DMS153 (cell line): Measurements from ENCODE around the gene TMOD3.
"Not testable (repeated sequence)": the region's sequence is repeated elsewhere in the genome, so short reads cannot be mapped to it uniquely, and the experiment has no call there.

Source experiments
- DNase-seq: peaks from one replicate; lab custom pipeline; 2025; lab: John Stamatoyannopoulos, UW

The TMOD3 gene

DNA sequence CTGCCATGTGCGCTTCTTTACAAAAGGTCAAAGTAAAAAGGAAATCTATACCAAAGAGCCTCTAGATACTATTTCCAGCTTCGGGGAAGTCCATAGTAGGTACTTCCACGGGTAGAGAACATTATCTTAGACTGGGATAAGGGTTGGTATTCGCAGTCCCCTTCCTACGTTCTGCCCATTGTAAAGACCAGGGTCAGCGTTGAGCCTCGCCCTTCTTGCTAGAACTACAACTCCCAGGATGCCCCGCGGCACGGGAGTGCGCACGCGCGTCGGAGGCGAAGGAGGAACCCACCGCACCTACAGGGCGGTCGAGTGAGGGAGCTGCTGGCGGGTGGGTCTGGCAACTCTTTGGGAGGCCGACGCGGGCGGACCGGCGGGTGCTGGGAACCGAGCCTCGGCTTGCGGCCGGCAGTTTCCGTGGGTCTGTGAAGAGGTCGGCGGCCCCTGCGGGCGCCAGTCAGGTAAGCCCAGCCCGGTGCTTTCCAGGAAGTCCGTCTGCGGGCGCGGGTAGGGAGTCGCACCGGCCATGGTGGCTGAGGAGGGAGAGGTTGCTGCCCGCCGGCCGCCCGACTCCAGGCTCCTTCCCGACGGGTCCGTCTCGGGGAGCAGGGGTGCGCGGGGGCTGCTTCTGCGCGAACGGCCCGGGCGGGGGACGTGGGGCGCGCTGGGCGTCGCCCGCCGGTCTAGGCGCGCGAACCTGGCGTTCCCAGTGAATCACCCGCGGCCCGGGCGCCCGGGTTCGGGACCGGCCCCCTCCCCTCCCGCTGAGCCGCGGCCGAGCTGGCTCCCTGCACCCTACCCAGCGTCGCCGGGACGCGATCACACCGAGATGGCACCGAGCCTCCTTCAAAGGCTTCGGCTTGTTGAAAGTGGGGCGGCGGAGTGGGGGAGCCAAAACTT is at the start of gene TMOD3:
TMOD3 (plus strand) TSS at position 278 of the 900 bp plus-strand sequence. CDS start 33,232 bp downstream, outside the sequence.
- peak; percentile 20 for DNase-seq

DNA sequence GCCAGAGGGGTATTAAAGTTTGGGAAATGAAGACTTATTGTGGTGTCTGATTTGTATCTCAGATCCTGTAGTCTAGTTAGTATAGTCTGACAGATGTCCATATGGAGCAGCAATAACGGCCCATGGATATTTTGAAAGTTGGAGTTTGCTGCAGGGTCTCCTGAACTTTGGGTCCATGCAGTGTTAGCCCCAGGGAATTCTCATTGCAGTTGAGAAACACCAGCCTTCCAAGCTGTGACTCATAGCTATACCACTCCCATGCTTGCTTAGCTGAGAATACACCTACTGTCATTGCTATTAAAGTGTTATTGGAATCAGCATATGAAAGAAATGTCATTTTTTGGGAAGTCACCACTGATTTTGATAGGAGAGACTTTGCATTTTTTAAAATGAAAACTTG is 48.8 kb upstream of the TMOD3 start:
- no peak for DNase-seq

DNA sequence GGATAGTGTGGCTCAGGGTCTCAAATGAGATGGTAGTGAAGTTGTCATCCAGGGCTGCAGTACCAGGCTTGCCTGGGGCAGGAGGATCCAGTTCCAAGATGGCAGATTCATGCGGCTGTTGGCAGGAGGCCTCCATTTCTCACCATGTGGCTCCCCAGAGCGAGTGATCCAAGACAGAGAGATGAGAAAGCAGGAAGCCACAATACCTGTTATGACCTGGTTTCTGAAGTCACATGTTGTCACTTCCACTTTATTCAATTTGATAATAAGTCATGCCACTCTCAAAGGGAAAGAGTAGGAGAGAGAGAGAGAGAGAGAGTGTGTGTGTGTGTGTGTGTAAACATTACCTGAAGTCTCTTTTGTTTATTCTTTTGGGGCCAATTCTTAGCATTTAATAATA is 47.9 kb upstream of the TMOD3 start:
- no peak for DNase-seq

DNA sequence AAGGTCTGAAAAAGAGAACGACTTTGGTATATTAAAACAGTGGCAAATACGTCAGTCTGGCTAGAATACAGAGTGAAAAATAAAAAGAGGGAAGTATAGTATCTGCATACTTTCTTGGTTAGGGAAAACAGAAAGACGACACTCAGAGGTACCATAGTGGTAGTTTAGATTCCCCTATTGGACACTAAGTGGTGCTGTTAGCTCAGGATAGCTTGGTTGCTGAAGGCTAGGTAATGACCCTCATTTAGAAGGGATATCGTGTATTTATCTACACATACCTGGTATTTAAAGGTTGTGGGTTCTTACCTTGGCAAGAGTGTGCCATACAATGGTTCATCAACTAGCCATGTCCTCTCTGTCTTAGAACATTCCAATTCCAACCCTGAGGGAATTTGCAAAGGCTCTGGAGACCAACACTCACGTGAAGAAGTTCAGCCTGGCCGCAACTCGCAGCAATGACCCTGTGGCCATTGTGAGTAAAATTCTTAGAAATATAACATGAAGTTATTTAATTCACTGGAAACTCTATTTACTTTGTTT is 47.0 kb upstream of the TMOD3 start:
- DNase-seq = no peak

DNA sequence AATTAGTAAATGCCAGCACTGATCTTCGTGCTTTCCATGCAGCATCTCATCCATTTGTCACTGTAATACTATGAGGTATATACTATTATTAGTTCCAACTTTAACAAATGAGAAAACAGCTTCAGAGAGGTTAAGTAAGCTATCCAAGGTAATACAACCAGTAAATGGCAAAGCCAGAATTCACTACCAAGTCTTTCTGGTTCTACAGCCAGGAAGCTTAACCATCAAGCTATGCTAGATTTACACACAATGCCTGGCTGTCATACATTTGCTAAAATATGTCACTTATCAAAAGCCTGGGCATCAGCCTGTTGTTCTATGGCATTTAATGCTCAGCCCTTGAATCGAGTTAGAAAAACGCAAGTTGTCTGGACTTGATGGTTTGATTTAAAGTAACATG is 45.5 kb upstream of the TMOD3 start:
- DNase-seq = no peak

DNA sequence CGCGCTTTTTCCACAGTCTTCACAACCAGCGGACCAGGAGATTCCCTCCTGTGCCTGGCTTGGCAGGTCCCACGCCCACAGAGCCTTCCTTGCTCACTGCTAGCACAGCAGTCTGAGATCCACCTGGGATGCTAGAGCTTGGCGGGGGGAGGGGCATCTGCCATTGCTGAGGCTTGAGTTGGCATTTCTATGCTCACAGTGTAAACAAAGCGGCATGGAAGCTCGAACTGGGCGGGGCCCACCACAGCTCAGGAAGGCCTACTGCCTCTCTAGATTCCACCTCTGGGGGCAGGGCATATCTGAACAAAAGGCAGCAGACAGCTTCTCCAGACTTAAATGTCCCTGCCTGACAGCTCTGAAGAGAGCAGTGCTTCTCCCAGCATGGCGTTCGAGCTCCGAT is 42.3 kb upstream of the TMOD3 start:
- DNase-seq = not testable (repeated sequence)

DNA sequence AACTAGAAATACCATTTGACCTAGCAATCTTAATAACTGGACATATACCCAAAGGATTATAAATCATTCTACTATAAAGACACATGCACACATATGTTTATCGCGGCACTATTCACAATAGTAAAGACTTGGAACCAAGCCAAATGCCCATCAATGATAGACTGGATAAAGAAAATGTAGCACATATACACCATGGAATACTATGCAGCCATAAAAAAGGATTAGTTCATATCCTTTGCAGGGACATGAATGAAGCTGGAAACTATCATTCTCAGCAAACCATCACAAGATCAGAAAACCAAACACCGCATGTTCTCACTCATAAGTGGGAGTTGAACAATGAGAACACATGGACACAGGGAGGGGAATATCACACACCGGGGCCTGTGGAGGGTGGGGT is 37.0 kb upstream of the TMOD3 start:
- not testable (repeated sequence) for DNase-seq

DNA sequence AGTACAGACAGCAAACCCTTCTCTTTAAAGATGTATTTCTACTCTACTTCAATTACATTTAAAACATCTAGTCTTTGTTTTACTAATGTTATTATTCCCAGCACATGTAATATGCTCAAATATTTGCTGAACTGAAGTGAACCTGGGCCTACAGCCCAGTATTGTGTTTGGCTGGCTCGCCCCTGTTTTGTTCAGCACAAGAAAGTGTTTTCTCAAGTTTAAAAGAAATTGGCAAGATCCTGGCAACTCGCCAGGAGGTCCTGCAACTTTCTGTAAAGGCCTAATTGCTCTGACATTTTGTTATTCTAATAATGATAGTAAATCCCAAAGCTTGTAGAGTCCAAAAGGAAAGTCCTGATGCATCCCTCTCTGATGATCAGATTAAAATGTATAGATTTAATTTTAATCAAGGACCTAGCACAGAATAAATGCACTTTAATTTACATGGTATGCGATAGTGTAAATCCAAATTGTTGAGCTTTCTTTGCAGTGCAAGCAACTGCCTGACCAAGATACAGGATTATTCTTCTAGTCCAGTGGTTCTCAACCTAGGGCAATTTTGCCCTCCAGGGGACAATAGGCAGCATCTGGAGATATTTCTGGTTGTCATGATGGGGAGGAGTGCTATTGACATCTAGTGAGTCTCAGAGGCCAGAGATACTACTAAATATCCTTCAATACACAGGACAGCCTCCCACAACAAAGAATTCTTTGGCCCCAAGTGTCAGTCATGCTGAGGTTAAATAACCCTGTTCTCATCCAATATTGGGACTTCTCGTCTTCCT is 35.7 kb upstream of the TMOD3 start:
- no peak for DNase-seq

DNA sequence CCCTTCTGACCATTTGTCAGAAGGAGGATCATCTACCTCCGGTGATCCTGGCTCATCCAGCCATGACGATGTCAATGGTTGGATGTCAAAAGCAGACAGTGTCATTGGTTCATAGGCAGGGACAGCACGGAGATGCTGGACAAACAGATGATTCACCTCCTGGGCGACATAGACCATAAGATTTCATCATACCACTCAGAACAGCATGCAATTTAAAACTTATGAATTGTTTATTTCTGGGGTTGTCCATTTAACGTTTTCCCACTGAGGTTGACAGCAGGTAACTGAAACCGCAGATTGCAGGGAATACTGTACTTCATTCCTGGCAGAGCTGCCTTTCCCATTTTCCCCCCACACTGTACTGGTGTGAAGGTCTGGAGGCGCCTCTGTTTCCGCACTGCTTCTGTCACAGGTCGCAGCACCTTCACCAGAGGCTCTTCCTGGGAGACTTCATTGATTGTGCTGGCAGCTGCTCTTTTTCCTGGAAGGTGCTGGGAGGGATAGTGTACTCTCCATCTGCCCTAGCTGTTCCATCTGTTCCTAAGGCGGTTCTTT is 32.5 kb upstream of the TMOD3 start:
- DNase-seq = no peak

DNA sequence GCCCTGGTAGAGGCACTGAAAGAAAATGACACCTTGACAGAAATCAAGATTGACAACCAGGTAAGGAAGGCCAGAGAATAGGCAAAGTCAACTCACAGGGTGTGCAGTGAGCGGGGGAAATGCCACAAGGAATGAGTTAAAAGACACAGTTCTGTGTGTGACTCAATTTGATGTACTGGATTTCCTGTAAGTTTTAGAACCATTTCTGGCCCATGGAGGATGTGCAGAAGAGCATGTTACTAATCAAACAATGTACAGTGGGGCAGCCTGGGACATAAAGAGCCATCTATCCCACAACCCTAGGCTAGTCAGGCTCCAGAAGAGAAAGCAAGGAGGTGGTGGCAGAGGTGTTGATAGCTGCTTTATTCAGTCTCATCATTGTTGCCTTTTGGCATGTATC is 31.2 kb upstream of the TMOD3 start:
- no peak for DNase-seq

DNA sequence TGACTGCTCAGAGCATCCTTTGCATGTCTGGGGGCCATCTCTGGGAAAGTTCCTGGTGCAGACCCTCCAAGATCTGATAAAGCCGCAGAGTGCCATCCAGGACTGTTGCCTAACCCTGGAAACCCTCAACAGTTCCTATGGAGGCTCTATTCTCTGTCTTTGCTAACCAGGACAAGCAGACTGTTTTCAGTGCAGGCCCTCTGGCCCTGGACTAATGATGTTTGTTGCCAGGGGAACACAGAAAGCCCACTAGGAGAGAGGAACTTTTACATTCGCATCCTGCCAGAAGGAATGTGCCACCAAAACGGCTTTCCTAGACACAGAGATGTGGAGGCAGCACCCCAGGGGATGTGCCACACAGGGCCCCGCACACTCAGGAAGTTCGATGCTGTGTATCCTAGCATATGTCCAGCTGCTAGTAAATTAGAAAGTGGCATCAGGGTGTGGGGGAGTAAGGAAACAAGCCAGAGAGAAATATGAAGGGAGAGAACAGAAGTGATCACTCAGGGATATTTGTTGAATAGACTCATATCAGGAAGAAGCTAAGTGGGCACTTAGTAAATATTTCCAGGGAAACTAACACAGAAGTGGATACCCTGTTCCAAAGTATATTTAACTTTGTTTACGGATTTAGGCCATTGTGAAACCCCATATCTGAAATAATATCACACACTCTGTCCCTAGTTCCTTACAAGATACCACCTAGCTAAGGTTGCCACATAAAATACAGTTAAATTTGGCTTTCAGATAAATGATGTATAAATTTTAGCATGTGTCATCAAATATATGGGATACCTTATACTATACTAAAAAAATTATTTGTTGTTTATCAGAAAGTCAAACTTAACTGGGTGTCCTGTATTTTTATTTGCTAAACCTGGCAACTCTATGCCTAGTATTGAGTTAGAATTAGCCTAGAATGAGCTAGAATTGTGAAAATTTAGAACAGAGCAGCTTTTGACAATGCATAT is 29.9 kb upstream of the TMOD3 start:
- no peak for DNase-seq

DNA sequence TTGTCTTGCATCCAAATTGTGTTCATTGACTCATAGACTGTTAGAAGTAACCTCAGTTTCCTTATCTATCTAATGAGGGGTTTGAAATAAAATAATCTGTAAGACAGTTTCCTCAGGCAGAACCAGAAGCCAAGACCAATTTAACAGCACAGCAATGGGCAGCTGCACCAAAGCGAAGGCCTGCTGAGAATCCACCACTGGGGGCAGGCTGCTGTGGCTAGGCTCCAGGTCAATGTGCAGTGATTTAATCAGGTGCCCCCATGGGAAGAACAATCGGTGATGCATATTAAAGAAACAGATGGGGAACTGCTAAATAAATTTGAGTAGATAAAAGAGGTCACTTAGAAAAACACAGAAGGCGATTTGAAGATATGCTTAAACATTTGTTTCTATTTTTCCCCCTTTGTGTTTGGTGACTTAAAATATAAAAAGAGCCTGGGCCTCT is 28.0 kb upstream of the TMOD3 start:
- no peak for DNase-seq

DNA sequence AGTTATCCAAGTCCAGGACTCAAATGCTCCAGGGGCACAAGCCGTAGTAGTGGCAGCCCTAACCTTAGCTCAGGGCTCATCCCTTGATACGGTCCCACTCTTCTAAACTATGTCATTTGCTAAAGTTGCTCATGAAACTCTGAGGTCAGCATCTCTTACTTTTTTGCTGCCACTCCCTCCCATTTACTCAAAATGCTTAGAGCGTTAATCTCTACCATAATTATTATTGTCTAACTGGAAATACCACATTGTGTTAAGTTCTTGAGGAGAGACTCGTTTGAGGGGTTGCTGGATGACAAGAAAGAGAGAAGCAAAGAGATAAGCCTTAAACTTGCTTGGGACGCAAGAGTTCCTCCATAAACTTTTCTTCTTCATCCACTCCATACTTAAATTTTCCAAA is 26.9 kb upstream of the TMOD3 start:
- DNase-seq = no peak

DNA sequence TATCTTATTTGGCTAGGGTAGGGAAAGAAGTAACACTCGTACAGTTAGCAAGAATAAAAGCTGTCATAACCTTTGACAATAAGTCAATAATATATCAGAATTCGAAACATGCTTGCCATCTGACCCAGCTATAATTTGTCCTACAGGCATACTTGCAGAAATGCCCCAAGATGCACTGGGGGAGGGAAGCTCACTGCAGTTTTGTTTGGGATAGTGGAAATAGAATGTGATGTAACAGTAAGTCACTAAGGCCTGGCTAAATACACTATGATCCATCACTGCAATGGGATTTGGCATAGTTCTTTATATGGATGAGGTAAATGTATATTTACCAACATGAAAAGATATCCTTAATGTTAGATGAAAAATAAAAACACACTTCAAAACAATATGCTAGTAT is 25.5 kb upstream of the TMOD3 start:
- no peak for DNase-seq

DNA sequence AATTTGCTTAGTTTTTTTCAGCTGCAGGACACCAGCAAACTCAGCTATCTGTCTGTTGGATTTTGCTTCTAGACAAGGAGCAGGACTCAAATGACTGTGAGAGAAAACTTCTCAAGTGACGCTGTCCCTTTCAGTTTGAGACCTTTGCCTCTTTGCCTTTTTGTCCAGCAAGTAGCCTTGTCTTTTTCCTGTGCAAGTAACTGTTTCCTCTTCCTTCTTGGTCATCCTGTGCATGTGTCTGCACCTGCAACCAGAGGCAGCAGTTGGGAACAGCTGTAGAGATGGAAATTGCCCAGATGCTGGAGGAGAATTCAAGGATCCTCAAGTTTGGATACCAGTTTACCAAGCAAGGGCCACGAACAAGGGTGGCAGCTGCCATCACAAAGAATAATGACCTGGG is 23.3 kb upstream of the TMOD3 start:
- DNase-seq = no peak

DNA sequence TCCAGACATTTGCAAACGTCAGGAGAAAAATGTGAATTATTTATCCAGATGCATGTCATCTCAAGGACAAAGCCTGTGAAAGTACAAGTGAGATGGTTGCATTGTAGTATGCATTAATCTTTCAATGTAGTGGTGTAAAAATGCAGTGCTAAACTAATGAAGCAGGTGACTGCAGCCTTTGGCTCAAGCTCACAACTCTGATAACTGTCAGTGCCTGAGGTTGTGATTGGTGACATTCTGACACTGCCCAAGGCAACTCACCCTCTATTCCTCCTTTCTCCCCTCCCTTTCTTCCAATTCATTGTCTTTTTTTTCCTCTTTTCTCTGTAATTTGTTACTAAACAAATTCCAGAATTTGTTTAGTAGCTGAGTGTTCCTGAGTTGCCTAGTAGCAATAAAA is 20.0 kb upstream of the TMOD3 start:
- DNase-seq = no peak

DNA sequence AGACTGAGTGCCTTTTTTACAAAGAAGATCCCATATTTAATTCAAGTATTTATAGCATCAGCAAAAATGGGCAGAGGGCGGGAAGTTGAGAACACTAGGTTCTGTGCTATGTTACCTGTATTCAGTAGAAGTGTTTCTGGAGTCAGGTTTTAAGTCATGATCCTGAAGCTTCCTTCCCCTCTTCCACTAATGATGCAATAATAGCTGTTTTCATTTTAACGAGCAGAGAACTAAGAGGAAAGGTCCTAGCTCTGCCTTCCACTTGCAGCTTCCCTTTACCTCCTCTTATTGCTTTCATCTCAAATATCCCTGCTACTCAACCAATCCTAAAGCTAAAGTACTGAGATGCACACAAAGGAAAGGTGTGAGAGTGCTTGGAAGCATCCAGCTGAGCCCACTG is 16.9 kb upstream of the TMOD3 start:
- no peak for DNase-seq

DNA sequence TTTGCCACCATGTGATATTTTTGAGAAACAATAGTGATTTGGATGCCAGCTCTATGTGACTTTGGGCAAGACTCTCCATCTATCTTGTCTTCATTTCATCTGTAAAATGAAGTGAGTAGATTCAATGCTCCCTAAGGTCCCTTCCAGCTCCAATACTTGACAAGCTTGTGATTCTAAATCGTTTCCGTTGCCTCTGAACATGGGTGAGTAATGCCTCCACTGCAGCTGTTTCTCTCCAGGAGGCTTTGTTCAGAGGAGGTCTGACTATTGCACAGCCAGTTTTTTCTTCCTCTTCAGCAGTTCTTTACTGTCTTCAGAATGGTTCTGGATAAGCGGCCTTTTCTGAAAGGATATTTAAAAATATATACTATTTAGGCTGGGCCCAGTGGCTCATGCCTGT is 14.8 kb upstream of the TMOD3 start:
- DNase-seq = no peak

DNA sequence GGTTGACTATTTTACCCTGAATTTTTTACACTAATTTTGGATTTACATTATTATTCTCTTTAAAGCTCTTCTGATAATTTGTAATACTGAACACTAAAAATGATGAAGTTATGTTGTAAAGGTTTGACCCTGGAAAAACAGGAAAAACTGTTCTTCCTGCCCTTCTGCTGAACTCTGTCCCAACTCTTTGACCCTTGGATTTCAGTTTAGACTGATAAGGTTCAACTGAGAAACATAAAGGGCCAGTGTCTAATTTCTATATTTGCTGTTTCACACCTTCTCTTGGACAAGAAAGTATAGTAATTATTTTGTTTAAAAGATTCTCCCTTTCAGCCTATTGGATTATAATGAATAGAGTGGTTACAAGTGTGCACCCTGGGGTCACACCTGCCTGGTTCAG is 12.8 kb upstream of the TMOD3 start:
- DNase-seq = no peak

DNA sequence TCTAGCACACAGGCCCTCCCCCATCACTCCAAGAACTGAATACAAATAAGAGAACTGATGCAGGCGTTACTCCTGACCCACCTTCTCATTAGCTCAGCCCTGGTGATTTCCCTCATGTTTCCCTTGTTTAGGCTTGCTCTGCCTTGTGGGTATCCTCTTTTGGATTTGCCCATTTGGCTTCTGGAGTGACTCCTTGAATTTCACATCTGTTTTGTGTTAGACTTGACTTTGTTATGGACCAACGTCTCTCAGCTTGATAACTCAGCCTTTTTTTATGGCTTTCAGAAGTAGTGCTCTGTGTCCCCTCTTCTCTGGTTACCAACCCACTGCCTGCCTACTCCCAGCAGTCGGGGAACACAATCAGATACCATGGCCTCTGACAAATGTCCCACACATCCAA is 11.3 kb upstream of the TMOD3 start:
- no peak for DNase-seq

DNA sequence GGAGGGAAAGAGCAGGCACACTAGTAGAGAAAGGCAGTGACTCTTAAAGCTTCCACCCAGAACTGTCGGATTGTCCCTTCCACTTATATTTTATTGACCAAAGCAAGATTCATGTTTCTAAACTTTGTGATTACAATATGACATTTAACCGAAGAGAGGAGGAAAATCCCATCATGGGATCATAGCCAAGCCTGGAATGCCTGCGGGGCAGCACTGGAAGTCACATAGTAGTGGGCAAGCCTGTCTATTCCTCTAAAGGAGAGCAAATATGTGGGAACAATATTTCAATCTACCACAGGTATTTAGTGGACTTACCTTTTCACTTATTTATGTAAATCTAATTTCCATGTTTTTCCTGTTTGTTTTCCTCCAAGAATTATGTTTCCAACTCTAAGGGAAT is 3.8 kb upstream of the TMOD3 start:
- DNase-seq = no peak
